CD14-positive monocyte (primary cell): ENCODE measurements around the gene LRRK1. TPM values are rescaled to one million over a fixed set of nuclear protein-coding genes. Genes with fewer than 3 reads are reported as not detected.

ENCODE experiments used
- DNase-seq, 3 donors: peaks; one replicate each; pipeline ENCODE4 v3.0.0-alpha.2; 2011 to 2022
- H2AFZ ChIP-seq: 2 replicates; pipeline ENCODE4 v1.6.0; 2012; ENCODE audit warnings: mild to moderate bottlenecking, low read depth, low read length, inconsistent platforms; ENCODE audit not compliant: insufficient read depth, poor library complexity, severe bottlenecking
- H3K27ac ChIP-seq, 2 donors: 1 replicate in 1 of 2; 2 replicates in 1 of 2; pipeline ENCODE4 v1.5.1; 2012 to 2013; ENCODE audit warnings: low read length in 2 of 2, control low read depth in 1 of 2, inconsistent platforms in 1 of 2, low read depth in 1 of 2, mild to moderate bottlenecking in 1 of 2
- H3K27me3 ChIP-seq, 2 donors: one replicate each; pipeline versions ENCODE4 v1.6.0 to v1.6.1; 2011 to 2013; ENCODE audit warnings: low read length in 2 of 2; ENCODE audit not compliant: control insufficient read depth in 2 of 2, insufficient read depth in 2 of 2
- H3K36me3 ChIP-seq, 2 donors: replicated peaks in 1 of 2; 1 replicate in 1 of 2; 2 replicates in 1 of 2; pipeline versions ENCODE4 v1.5.1 to v1.6.1; 2012 to 2013; ENCODE audit warnings: low read length in 2 of 2, control low read depth in 1 of 2, inconsistent platforms in 1 of 2, mild to moderate bottlenecking in 1 of 2; ENCODE audit not compliant: insufficient read depth in 2 of 2, control insufficient read depth in 1 of 2
- H3K4me1 ChIP-seq, 2 donors: 1 replicate in 1 of 2; 2 replicates in 1 of 2; pipeline versions ENCODE4 v1.5.1 to v1.6.1; 2012 to 2013; ENCODE audit warnings: low read length in 2 of 2, control low read depth in 1 of 2, inconsistent platforms in 1 of 2, mild to moderate bottlenecking in 1 of 2, moderate library complexity in 1 of 2; ENCODE audit not compliant: insufficient read depth in 2 of 2, control insufficient read depth in 1 of 2
- H3K4me2 ChIP-seq: replicated peaks from 2 replicates; pipeline ENCODE3; 2012; ENCODE audit warnings: low read length, moderate library complexity, mild to moderate bottlenecking; ENCODE audit not compliant: poor library complexity, severe bottlenecking; ENCODE audit errors: extremely low read depth
- H3K4me3 ChIP-seq, 3 experiments: fragments of 200-600 bp in 1 of 3; sonication (generic) in 1 of 3; replicated peaks in 1 of 3; 1 replicate in 2 of 3; 2 replicates in 1 of 3; pipeline ENCODE4 v1.5.1; 2011 to 2013; ENCODE audit warnings: low read length in 3 of 3, mild to moderate bottlenecking in 3 of 3, control low read depth in 2 of 3, low read depth in 2 of 3, inconsistent platforms in 1 of 3, moderate library complexity in 1 of 3
- H3K79me2 ChIP-seq: 2 replicates; pipeline ENCODE4 v1.6.0; 2012; ENCODE audit warnings: mild to moderate bottlenecking, control low read depth, inconsistent platforms, low read length, moderate library complexity; ENCODE audit not compliant: insufficient read depth
- H3K9ac ChIP-seq: 2 replicates; pipeline ENCODE4 v1.6.0; 2017; ENCODE audit warnings: low read length, mild to moderate bottlenecking; ENCODE audit not compliant: insufficient read depth, poor library complexity, severe bottlenecking
- H3K9me3 ChIP-seq, 2 donors: replicated peaks in 1 of 2; 1 replicate in 1 of 2; 2 replicates in 1 of 2; pipeline versions ENCODE4 v1.5.1 to v1.6.1; 2012 to 2013; ENCODE audit warnings: low read length in 2 of 2, control low read depth in 1 of 2; ENCODE audit not compliant: control insufficient read depth in 1 of 2, insufficient read depth in 1 of 2
- H4K20me1 ChIP-seq: 2 replicates; pipeline ENCODE4 v1.6.0; 2012; ENCODE audit warnings: mild to moderate bottlenecking, low read length, control low read depth, moderate library complexity; ENCODE audit not compliant: insufficient read depth
- H3K27ac Mint-ChIP-seq, 7 donors: one replicate each; pipeline ENCODE4 v1.8.0; 2020; ENCODE audit warnings: mild to moderate bottlenecking in 7 of 7, mixed read lengths in 7 of 7, moderate library complexity in 6 of 7, inconsistent platforms in 2 of 7
- H3K27me3 Mint-ChIP-seq, 3 donors: one replicate each; pipeline ENCODE4 v1.8.0; 2021 to 2022; ENCODE audit warnings: low read depth in 3 of 3, mild to moderate bottlenecking in 3 of 3, mixed read lengths in 3 of 3, moderate library complexity in 3 of 3, inconsistent platforms in 1 of 3
- H3K36me3 Mint-ChIP-seq, 2 donors: one replicate each; pipeline ENCODE4 v1.8.0; 2020; ENCODE audit warnings: mixed read lengths in 2 of 2, inconsistent platforms in 1 of 2, mild to moderate bottlenecking in 1 of 2
- H3K4me1 Mint-ChIP-seq: one replicate; pipeline ENCODE4 v1.8.0; 2020; ENCODE audit warnings: mild to moderate bottlenecking, mixed read lengths
- H3K4me3 Mint-ChIP-seq, 2 donors: one replicate each; pipeline ENCODE4 v1.8.0; 2020; ENCODE audit warnings: mild to moderate bottlenecking in 2 of 2, mixed read lengths in 2 of 2, moderate library complexity in 1 of 2
- H3K9me3 Mint-ChIP-seq, 7 donors: one replicate each; pipeline ENCODE4 v1.8.0; 2020 to 2022; ENCODE audit warnings: mixed read lengths in 7 of 7, mild to moderate bottlenecking in 6 of 7, moderate library complexity in 6 of 7, inconsistent platforms in 2 of 7
- WGBS: methylation state at CpG from one replicate; pipeline ENCODE4 v1.1.5; 2013; ENCODE audit warnings: missing lambda C conversion rate; ENCODE audit not compliant: insufficient coverage; 5-methylcytosine and 5-hydroxymethylcytosine counted together
- intact Hi-C, 2 donors: fragments of 100-400 bp; cut with micrococcal nuclease; formaldehyde crosslinking; loops; one replicate each; pipeline versions ENCODE4 v1.15.0 to v1.15.1; 2023
- polyA plus RNA-seq, 3 donors: library from polyadenylated mRNA; depleted of rRNA in 1 of 3; unstranded in 2 of 3; stranded (reverse) in 1 of 3; fragments of 300-500 nt in 2 of 3; fragments of >200 nt in 1 of 3; fragmentation: Illumina TruSeq in 2 of 3; gene quantifications; 1 replicate in 2 of 3; 2 replicates in 1 of 3; pipeline ENCODE4 v1.2.3, GENCODE V29; 2012 to 2021
- TF ChIP-seq, protein P1 (sequence below): fragments of 200-600 bp; IDR thresholded peaks from one replicate; pipeline ENCODE4 v1.8.0; 2022; ENCODE audit warnings: antibody characterized with exemption, mild to moderate bottlenecking

Gene LRRK1
- polyA plus RNA-seq, 3 donors, result 1.7 to 18.9 (median 5.4) TPM

- Histone ChIP-seq H3K9me3 (no peaks in the 10 kb centered on the region), H3K36me3 (no peaks in the 10 kb centered on the region), H3K4me1 (peaks cover 14 to 15% of the 10 kb centered on the region in 2 donors), H3K27me3 (peaks cover 0 to 4% of the 10 kb centered on the region in 2 donors), H3K4me2 (no peak overlapping the region), H3K4me3 (no peak overlapping the region), H2AFZ (peak overlapping the region; percentile 21), H3K79me2 (no peaks in the 10 kb centered on the region), H4K20me1 (no peaks in the 10 kb centered on the region), H3K9ac (no peak overlapping the region), H3K27ac (no peak overlapping the region)
- H3K27me3 Mint-ChIP-seq, result peaks cover 3 to 16% (median 3%) of the 10 kb centered on the region in 3 donors
- WGBS, result 96% methylated on average over 4 of the region's 9 CpGs
- TF ChIP-seq, protein P1, sequence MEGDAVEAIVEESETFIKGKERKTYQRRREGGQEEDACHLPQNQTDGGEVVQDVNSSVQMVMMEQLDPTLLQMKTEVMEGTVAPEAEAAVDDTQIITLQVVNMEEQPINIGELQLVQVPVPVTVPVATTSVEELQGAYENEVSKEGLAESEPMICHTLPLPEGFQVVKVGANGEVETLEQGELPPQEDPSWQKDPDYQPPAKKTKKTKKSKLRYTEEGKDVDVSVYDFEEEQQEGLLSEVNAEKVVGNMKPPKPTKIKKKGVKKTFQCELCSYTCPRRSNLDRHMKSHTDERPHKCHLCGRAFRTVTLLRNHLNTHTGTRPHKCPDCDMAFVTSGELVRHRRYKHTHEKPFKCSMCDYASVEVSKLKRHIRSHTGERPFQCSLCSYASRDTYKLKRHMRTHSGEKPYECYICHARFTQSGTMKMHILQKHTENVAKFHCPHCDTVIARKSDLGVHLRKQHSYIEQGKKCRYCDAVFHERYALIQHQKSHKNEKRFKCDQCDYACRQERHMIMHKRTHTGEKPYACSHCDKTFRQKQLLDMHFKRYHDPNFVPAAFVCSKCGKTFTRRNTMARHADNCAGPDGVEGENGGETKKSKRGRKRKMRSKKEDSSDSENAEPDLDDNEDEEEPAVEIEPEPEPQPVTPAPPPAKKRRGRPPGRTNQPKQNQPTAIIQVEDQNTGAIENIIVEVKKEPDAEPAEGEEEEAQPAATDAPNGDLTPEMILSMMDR, result no peak
- H3K4me3 Mint-ChIP-seq, result no peak overlapping the region
- intact Hi-C loops, result no loop called here
- peak overlapping the region in 1 of 7 donors; percentile 21 for H3K27ac Mint-ChIP-seq
- peaks cover 22% of the 10 kb centered on the region for H3K4me1 Mint-ChIP-seq
- no peaks in the 10 kb centered on the region for H3K9me3 Mint-ChIP-seq
- DNase-seq, result no peak
- no peaks in the 10 kb centered on the region for H3K36me3 Mint-ChIP-seq
These were observed 18.4 kb upstream of the LRRK1 start for GRCh38 chr15:100900795-100901169.

DNA sequence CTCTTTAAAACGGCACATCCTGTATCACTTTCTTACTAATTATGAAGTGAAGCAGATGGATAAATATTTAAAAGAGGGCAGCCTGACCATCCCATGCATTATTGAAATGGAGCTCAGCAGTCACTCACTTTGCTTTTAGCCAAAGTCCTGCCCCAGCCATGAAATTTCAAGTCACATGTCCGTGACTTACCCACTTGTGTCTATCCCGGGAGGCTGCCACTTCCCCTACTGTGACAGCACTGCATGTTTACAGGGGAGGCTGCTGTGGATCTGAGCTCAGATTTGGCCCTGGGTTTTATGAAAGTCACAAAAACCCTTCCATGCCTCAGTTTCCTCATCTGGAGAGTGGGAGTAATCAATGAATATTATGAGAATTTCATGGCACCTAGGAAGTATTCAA, 17.9 kb upstream of the LRRK1 start:
- H2AFZ ChIP-seq, result peak overlapping the region; percentile 93
- DNase-seq, result peak in 2 of 3 donors; percentile 10 to 30
- H3K36me3 ChIP-seq, result no peaks in the 10 kb centered on the region
- TF ChIP-seq, protein P1, result no peak
- peaks cover 24% of the 10 kb centered on the region for H3K4me1 Mint-ChIP-seq
- no peaks in the 10 kb centered on the region for H3K79me2 ChIP-seq
- no peak overlapping the region for H3K4me3 Mint-ChIP-seq
- no peaks in the 10 kb centered on the region for H4K20me1 ChIP-seq
- H3K27ac ChIP-seq, result no peak overlapping the region
- no peak overlapping the region for H3K4me3 ChIP-seq
- no peak overlapping the region for H3K9ac ChIP-seq
- H3K4me1 ChIP-seq, result peaks cover 14 to 17% of the 10 kb centered on the region in 2 donors
- peaks cover 3 to 16% (median 3%) of the 10 kb centered on the region in 3 donors for H3K27me3 Mint-ChIP-seq
- intact Hi-C loops, result no loop called here
- no peaks in the 10 kb centered on the region for H3K9me3 Mint-ChIP-seq
- H3K9me3 ChIP-seq, result no peaks in the 10 kb centered on the region
- WGBS, result 40% methylated on average over 1 of the region's 3 CpGs
- H3K4me2 ChIP-seq, result no peak overlapping the region
- peaks cover 0 to 4% of the 10 kb centered on the region in 2 donors for H3K27me3 ChIP-seq
- H3K36me3 Mint-ChIP-seq, result no peaks in the 10 kb centered on the region
- H3K27ac Mint-ChIP-seq, result peak overlapping the region in 3 of 7 donors; percentile 21 to 62 (median 28)
